NCI-H345 treated with DMSO at 0.1 percent for 48 hours (cell line): ENCODE data around the gene CD33.
"Not testable (repeated sequence)": the region's sequence is repeated elsewhere in the genome, so short reads cannot be mapped to it uniquely, and the experiment has no call there.

Experiments
- DNase-seq: peaks from one replicate; lab custom pipeline; 2025; ENCODE audit not compliant: unreplicated experiment; lab: John Stamatoyannopoulos, UW

CD33 gene

GRCh38 chr19:51210191-51210784 lies 14.6 kb upstream of the CD33 start:
- DNase-seq, result no peak

- not testable (repeated sequence) for DNase-seq
These were observed 14.0 kb upstream of the CD33 start for GRCh38 chr19:51210874-51211361.

GRCh38 chr19:51211833-51212232 lies 13.0 kb upstream of the CD33 start:
- no peak for DNase-seq

- no peak for DNase-seq
These were observed 5.6 kb upstream of the CD33 start for GRCh38 chr19:51219307-51219706.

GRCh38 chr19:51219971-51220370 lies 4.9 kb upstream of the CD33 start:
- no peak for DNase-seq

GRCh38 chr19:51220996-51221395 lies 3.9 kb upstream of the CD33 start:
- no peak for DNase-seq

GRCh38 chr19:51224163-51224641 lies 678 bp upstream of the CD33 start:
- DNase-seq, result no peak

GRCh38 chr19:51226067-51226466 lies 1.2 kb downstream of the CD33 start:
- DNase-seq, result no peak

GRCh38 chr19:51227326-51227725 lies 2.4 kb downstream of the CD33 start:
- DNase-seq, result no peak

GRCh38 chr19:51227966-51228365 lies 3.1 kb downstream of the CD33 start:
- DNase-seq, result no peak

- DNase-seq, result no peak
These were observed 16.0 kb downstream of the CD33 start for GRCh38 chr19:51240866-51241265.

- no peak for DNase-seq
These were observed 18.2 kb downstream of the CD33 start for GRCh38 chr19:51242881-51243630.

GRCh38 chr19:51246164-51246552 lies 21.3 kb downstream of the CD33 start:
- no peak for DNase-seq

- DNase-seq, result no peak
These were observed 23.2 kb downstream of the CD33 start for GRCh38 chr19:51247972-51248590.

- DNase-seq, result no peak
These were observed 26.0 kb downstream of the CD33 start, which contains the start of gene SIGLECL1 for GRCh38 chr19:51250786-51251467. SIGLECL1 (plus strand) TSS chr19:51251080; CDS start chr19:51264073, 12,993 bp downstream.

GRCh38 chr19:51251468-51251820 lies 26.6 kb downstream of the CD33 start:
- DNase-seq, result no peak

- DNase-seq, result no peak
These were observed 27.6 kb downstream of the CD33 start for GRCh38 chr19:51252306-51253079.

- no peak for DNase-seq
These were observed 28.4 kb downstream of the CD33 start for GRCh38 chr19:51253088-51253806.

- no peak for DNase-seq
These were observed 31.3 kb downstream of the CD33 start for GRCh38 chr19:51256155-51256625.

GRCh38 chr19:51257471-51257870 lies 32.6 kb downstream of the CD33 start:
- no peak for DNase-seq
